Stomach smooth muscle (tissue), 2 donors: ENCODE results near the gene MAP3K2.
"Not testable (repeated sequence)": the region's sequence is repeated elsewhere in the genome, so short reads cannot be mapped to it uniquely, and the experiment has no call there.

Source experiments
- H3K27ac ChIP-seq: one replicate; pipeline ENCODE4 v1.7.0; 2013; ENCODE audit warnings: mild to moderate bottlenecking, low read length, inconsistent platforms
- H3K27me3 ChIP-seq, 2 donors: one replicate each; pipeline ENCODE4 v1.7.0; 2013; ENCODE audit warnings: low read length in 2 of 2; ENCODE audit not compliant: insufficient read depth in 2 of 2, control insufficient read depth in 1 of 2
- H3K36me3 ChIP-seq, 2 donors: one replicate each; pipeline ENCODE4 v1.7.0; 2013; ENCODE audit warnings: low read length in 2 of 2; ENCODE audit not compliant: control insufficient read depth in 2 of 2, insufficient read depth in 2 of 2
- H3K4me1 ChIP-seq: one replicate; pipeline ENCODE4 v1.7.0; 2013; ENCODE audit warnings: low read length; ENCODE audit not compliant: control insufficient read depth, insufficient read depth
- H3K4me3 ChIP-seq, 2 donors: one replicate each; pipeline ENCODE4 v1.7.0; 2013; ENCODE audit warnings: low read length in 2 of 2
- H3K9ac ChIP-seq, 2 donors: one replicate each; pipeline ENCODE4 v1.7.0; 2013; ENCODE audit warnings: low read length in 2 of 2, mild to moderate bottlenecking in 1 of 2
- H3K9me3 ChIP-seq, 2 donors: one replicate each; pipeline ENCODE4 v1.7.0; 2013; ENCODE audit warnings: low read length in 2 of 2; ENCODE audit not compliant: control insufficient read depth in 2 of 2
- donor health status: healthy.
- donor health status: Pancreatic carcinoma.

The MAP3K2 gene

DNA sequence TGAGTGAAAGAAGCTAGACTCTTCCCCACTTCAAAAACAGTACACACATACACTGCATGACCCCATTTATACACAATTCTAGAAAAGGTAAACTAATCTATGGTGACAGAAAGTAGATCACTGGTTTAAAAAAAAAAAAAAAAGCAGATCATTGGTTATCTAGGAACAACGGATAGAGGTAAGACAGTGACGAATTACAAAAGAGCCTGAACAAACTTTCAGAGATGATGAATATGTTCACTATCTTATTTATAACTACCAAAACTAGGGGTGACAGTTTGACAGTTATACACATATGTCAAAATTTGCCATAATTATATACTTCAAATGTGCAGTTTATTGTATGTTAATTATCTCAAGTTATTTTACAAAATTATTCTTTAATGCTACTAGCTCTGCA, 27.5 kb downstream of the MAP3K2 start:
- Histone ChIP-seq H3K9me3 (no peaks in the 10 kb centered on the region), H3K27me3 (no peaks in the 10 kb centered on the region), H3K4me3 (no peak overlapping the region), H3K27ac (no peak overlapping the region), H3K9ac (no peak overlapping the region), H3K36me3 (no peaks in the 10 kb centered on the region), H3K4me1 (peaks cover under 1% of the 10 kb centered on the region)

DNA sequence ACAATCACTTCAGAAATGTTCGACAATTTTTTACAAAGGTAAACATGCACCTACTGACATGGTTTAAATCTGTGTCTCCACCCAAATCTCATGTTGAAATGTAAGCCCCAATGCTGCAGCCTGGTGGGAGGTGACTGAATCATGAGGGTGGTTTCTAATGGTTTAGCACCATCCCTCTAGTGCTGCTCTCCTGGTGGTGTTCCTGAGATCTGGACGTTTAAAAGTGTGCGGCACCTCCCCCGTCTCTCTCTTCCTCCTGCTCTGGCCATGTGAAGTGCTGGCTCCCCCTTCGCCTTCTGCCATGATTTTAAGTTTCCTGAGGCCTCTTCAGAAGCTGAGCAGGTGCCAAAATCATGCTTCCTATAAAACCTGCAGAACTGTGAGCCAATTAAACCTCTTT, 28.3 kb downstream of the MAP3K2 start:
- H3K27me3 ChIP-seq, result no peaks in the 10 kb centered on the region
- no peaks in the 10 kb centered on the region for H3K4me1 ChIP-seq
- no peak overlapping the region for H3K27ac ChIP-seq
- no peak overlapping the region for H3K4me3 ChIP-seq
- no peaks in the 10 kb centered on the region for H3K36me3 ChIP-seq
- H3K9ac ChIP-seq, result no peak overlapping the region
- H3K9me3 ChIP-seq, result no peaks in the 10 kb centered on the region

DNA sequence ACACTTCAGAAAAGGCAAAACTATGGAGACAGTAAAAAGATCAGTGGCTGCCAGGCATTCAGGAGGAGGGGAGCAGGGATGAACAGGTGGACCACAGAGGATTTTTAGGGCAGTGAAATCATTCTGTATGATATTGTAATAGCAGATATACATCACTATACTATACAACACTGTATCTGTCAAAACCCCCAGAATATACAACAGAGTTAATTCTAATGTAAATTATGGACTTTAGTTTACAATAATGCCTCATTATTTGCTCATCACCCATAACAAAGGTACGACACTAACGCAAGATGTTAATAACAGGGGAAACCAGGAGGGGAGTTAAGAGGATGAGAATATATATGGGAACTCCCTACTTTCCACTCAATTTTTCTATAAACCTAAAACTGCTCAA, 28.8 kb downstream of the MAP3K2 start:
- H3K27ac ChIP-seq, result no peak overlapping the region
- H3K4me1 ChIP-seq, result no peaks in the 10 kb centered on the region
- no peaks in the 10 kb centered on the region for H3K27me3 ChIP-seq
- no peaks in the 10 kb centered on the region for H3K9me3 ChIP-seq
- H3K9ac ChIP-seq, result no peak overlapping the region
- no peaks in the 10 kb centered on the region for H3K36me3 ChIP-seq
- H3K4me3 ChIP-seq, result no peak overlapping the region

DNA sequence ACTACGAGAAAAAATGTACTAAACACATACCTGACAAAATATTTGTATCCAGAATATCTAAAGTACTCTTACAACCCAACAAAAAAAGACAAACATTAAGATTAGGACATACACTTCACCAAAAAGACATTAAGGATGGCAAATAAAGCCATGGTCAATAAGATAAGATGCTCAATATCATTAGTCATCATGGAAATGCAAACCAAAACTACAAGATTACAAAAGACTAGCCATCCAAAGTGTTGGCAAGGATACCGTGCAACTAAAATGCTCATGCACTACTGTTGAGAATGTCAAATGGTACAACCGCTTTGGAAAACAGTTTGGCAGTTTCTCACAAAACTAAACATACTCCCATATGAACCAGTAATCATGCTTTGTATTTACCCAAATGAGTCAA, 29.7 kb downstream of the MAP3K2 start:
- H3K36me3 ChIP-seq, result no peaks in the 10 kb centered on the region
- no peak overlapping the region for H3K9ac ChIP-seq
- no peaks in the 10 kb centered on the region for H3K27me3 ChIP-seq
- H3K4me3 ChIP-seq, result no peak overlapping the region
- no peak overlapping the region for H3K27ac ChIP-seq
- no peaks in the 10 kb centered on the region for H3K4me1 ChIP-seq
- no peaks in the 10 kb centered on the region for H3K9me3 ChIP-seq

DNA sequence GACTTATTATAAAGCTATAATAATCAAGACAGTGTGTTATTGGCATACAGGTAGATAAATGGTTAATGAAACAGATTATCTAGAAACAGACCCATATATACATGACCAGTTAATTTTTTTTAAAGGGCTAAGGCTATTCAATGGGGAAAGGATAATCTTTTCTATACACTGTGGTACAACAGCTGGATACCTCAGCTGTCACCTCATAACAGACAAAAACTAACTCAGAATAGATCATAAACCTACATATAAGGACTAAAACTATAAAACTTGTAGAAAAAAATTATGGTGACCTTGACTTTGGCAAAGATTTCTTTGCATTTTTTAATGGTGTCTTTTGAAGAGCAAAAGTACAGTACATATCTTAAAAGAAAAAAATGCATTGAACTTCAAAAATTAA, 30.2 kb downstream of the MAP3K2 start:
- H3K9me3 ChIP-seq, result no peaks in the 10 kb centered on the region
- H3K4me1 ChIP-seq, result no peaks in the 10 kb centered on the region
- no peaks in the 10 kb centered on the region for H3K36me3 ChIP-seq
- H3K4me3 ChIP-seq, result no peak overlapping the region
- H3K27ac ChIP-seq, result no peak overlapping the region
- no peak overlapping the region for H3K9ac ChIP-seq
- H3K27me3 ChIP-seq, result no peaks in the 10 kb centered on the region

DNA sequence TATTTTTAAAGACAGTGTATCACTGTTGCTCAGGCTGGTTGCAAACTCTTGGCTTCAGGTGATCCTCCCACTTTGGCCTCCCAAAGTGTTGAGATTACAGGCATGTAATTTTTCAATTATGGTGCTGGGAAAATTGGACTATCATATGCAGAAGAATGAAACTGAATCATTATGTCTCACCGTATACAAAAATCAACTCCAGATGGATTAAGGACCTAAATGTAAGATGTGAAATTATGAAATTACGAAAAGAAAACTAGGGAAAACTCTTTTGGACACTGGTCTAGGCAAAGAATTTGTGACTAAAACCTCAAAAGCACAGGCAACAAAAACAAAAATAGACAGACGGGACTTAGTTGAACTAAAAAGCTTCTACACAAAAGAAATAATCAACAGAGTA, 31.2 kb downstream of the MAP3K2 start:
- H3K4me3 ChIP-seq, result no peak overlapping the region
- no peaks in the 10 kb centered on the region for H3K9me3 ChIP-seq
- no peaks in the 10 kb centered on the region for H3K27me3 ChIP-seq
- H3K27ac ChIP-seq, result no peak overlapping the region
- no peaks in the 10 kb centered on the region for H3K4me1 ChIP-seq
- H3K9ac ChIP-seq, result no peak overlapping the region
- H3K36me3 ChIP-seq, result no peaks in the 10 kb centered on the region

DNA sequence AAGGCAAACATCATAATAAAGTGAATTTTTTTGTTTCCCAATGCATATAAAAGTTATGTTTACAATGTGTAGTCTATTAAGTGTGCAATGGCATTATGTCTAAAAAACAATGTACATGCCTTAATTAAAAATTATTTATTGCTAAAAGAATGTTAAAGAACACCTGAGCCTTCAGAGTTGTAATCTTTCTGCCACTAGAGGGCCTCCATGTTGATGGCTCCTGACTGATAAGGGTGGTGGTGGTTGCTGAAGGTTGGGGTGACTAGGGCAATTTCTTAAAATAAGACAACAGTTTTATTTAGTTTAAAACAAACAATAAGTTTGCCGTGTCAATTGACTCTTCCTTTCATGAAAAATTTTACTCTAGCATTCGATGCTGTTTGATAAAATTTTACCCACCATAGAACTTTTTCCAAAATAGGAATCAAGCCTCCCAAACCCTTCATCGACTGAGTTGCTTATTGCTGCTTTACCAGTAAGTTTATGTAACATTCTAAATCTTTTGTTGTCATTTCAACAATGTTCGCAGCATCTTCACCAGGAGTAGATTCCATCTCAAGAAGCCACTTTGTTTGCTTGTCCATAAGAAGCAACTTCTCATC, 32.3 kb downstream of the MAP3K2 start:
- no peak overlapping the region for H3K4me3 ChIP-seq
- H3K27me3 ChIP-seq, result no peaks in the 10 kb centered on the region
- H3K27ac ChIP-seq, result no peak overlapping the region
- no peaks in the 10 kb centered on the region for H3K36me3 ChIP-seq
- no peaks in the 10 kb centered on the region for H3K4me1 ChIP-seq
- no peak overlapping the region for H3K9ac ChIP-seq
- no peaks in the 10 kb centered on the region for H3K9me3 ChIP-seq

DNA sequence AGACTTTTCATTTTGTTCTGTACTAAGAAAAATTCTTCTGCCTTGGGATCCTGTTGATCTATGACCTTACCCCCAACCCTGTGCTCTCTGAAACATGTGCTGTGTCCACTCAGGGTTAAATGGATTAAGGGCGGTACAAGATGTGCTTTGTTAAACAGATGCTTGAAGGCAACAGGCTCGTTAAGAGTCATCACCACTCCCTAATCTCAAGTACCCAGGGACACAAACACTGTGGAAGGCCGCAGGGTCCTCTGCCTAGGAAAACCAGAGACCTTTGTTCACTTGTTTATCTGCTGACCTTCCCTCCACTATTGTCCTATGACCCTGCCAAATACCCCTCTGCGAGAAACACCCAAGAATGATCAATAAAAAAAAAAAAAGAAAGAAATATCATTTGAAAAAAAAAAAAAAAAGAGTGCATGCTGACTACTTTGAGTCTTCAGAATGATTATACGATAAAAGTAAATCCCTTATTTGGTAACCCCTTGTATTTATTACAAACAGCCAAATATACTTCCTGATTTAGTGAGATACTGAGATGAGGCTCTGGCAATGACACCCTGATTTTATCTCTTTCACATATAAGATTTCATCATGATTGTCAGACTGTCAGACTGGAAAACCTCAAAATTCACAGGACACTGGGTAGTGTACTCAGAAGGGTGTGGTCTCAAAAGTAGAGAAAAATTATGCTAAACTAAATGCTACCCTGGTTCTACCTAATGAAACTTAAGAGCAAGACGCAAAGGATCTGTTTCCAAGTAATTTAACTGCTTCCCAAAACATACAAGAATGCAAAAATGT, 33.7 kb downstream of the MAP3K2 start:
- not testable (repeated sequence) for H3K4me1 ChIP-seq, H3K9ac ChIP-seq, H3K4me3 ChIP-seq, H3K9me3 ChIP-seq, H3K27ac ChIP-seq, H3K36me3 ChIP-seq, H3K27me3 ChIP-seq

DNA sequence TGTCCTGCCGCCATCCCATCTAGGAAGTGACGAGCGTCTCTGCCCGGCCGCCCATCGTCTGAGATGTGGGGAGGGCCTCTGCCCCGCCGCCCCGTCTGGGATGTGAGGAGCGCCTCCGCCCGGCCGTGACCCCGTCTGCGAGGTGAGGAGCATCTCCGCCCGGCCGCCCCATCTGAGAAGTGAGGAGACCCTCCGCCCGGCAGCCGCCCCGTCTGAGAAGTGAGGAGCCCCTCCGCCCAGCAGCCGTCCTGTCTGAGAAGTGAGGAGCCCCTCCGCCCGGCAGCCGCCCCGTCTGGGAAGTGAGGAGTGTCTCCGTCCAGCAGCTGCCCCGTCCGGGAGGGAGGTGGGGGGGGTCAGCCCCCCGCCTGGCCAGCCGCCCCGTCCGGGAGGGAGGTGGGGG, 34.6 kb downstream of the MAP3K2 start:
- not testable (repeated sequence) for H3K9me3 ChIP-seq, H3K9ac ChIP-seq, H3K27me3 ChIP-seq, H3K36me3 ChIP-seq, H3K4me3 ChIP-seq, H3K4me1 ChIP-seq, H3K27ac ChIP-seq

DNA sequence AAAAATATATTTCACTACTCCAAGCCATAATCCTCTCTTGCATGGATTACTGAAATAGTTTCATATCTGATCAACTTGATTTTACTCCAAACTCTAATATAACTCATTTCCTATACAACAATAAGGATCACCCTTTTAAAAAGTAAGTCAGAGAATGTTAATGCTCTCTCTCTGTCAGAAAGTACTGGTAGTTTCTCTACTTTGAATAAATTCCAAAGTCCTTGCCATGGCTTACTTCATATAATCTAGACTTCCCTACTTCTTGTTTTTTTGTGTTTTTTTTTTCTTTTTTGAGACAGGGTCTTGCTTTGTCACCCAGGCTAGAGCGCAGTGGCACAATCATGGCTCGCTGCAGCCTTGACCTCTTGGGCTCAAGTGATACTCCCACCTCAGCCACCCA, 36.2 kb downstream of the MAP3K2 start:
- no peaks in the 10 kb centered on the region for H3K36me3 ChIP-seq
- no peak overlapping the region for H3K9ac ChIP-seq
- no peak overlapping the region for H3K27ac ChIP-seq
- no peaks in the 10 kb centered on the region for H3K27me3 ChIP-seq
- no peaks in the 10 kb centered on the region for H3K9me3 ChIP-seq
- no peaks in the 10 kb centered on the region for H3K4me1 ChIP-seq
- no peak overlapping the region for H3K4me3 ChIP-seq

DNA sequence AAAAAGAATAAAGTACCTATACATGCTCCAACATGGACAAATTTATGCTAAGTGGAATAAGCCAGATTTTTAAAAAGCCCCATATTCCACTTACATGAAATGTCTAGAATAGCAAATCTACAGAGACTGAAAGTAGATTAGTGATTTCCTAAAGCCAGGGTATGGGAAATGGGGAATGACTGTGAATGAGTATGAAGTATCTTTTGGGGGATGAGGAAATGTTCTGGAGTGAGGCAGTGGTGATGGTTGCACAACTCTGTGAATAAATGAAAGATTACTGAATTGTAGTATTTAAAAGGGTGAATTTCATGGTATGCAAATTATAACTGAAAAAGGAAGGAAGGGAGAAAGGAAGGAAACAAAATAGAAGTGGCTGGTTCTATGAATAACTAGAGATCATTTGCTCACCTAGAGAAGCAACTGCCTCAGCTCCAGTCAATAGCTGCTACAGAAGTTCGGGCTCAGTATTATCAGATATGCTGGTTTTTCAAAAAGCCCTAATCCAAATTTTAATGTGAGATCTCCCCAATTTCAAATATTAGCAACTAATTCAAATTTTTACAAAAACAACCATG, 39.3 kb downstream of the MAP3K2 start:
- Histone ChIP-seq H3K9ac (no peak overlapping the region), H3K27ac (no peak overlapping the region), H3K9me3 (no peaks in the 10 kb centered on the region), H3K4me3 (no peak overlapping the region), H3K4me1 (no peaks in the 10 kb centered on the region), H3K27me3 (no peaks in the 10 kb centered on the region), H3K36me3 (no peaks in the 10 kb centered on the region)
